ENCODE data around the gene PRSS2. TPM values are rescaled to one million over a fixed set of nuclear protein-coding genes. Genes with fewer than 3 reads are reported as not detected.

PRSS2 gene
- total and polyA plus RNA-seq, 2 donors from 2014 or later, result not detected

DNA sequence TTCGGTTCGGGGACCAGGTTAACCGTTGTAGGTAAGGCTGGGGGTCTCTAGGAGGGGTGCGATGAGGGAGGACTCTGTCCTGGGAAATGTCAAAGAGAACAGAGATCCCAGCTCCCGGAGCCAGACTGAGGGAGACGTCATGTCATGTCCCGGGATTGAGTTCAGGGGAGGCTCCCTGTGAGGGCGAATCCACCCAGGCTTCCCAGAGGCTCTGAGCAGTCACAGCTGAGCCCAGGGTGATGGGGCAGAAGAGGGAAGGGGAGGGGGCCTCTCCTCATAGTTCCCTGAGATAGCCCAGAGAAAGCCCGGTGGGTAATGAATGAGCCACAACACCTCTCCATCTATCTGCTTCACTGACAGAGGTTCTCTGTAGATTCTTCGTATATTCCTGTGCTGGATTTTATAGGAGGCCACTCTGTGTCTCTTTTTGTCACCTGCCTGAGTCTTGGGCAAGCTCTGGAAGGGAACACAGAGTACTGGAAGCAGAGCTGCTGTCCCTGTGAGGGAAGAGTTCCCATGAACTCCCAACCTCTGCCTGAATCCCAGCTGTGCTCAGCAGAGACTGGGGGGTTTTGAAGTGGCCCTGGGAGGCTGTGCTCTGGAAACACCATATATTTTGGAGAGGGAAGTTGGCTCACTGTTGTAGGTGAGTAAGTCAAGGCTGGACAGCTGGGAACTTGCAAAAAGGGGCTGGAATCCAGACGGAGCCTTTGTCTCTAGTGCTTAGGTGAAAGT is 16.4 kb downstream of the PRSS2 start:
- Histone ChIP-seq H3K9me3 (ENCODE audit: control insufficient read depth in 2 of 3, insufficient read depth in 1 of 3, low read length in 3 of 3) (no peaks in the 10 kb centered on the region), H3K4me1 (ENCODE audit: control insufficient read depth in 2 of 3, insufficient read depth in 2 of 3, low read depth in 1 of 3, low read length in 3 of 3) (no peaks in the 10 kb centered on the region), H3K9ac (ENCODE audit: low read length in 3 of 3) (no peak overlapping the region), H3K27ac (ENCODE audit: low read depth in 2 of 2, low read length in 2 of 2) (no peak overlapping the region), H3K4me3 (ENCODE audit: low read length in 3 of 3) (no peak overlapping the region), H3K27me3 (ENCODE audit: control insufficient read depth, insufficient read depth, low read length) (no peaks in the 10 kb centered on the region), H3K36me3 (ENCODE audit: control insufficient read depth in 2 of 3, insufficient read depth in 3 of 3, low read length in 3 of 3) (no peaks in the 10 kb centered on the region)
- intact Hi-C loops (cut with DNase I), result no loop called here
- DNase-seq, result no peak
- FAIRE-seq, result no peak
- no peak for TF ChIP-seq CTCF (IDR thresholded peaks at IDR 0.05; ENCODE audit: borderline replicate concordance, extremely low read depth, insufficient read depth)

- H3K9ac ChIP-seq (ENCODE audit: low read length in 3 of 3), result no peak overlapping the region
- H3K27ac ChIP-seq (ENCODE audit: low read depth in 2 of 2, low read length in 2 of 2), result no peak overlapping the region
- FAIRE-seq (no peak), DNase-seq (no peak)
- H3K27me3 ChIP-seq (ENCODE audit: control insufficient read depth, insufficient read depth, low read length), result no peaks in the 10 kb centered on the region
- TF ChIP-seq CTCF (IDR thresholded peaks at IDR 0.05; ENCODE audit: borderline replicate concordance, extremely low read depth, insufficient read depth), result no peak
- no peaks in the 10 kb centered on the region for H3K4me1 ChIP-seq (ENCODE audit: control insufficient read depth in 2 of 3, insufficient read depth in 2 of 3, low read depth in 1 of 3, low read length in 3 of 3)
- H3K4me3 ChIP-seq (ENCODE audit: low read length in 3 of 3), result no peak overlapping the region
- no peaks in the 10 kb centered on the region for H3K9me3 ChIP-seq (ENCODE audit: control insufficient read depth in 2 of 3, insufficient read depth in 1 of 3, low read length in 3 of 3)
- H3K36me3 ChIP-seq (ENCODE audit: control insufficient read depth in 2 of 3, insufficient read depth in 3 of 3, low read length in 3 of 3), result no peaks in the 10 kb centered on the region
- intact Hi-C loops (cut with DNase I), result no loop called here
These were observed 17.0 kb downstream of the PRSS2 start for GRCh38 chr7:142787783-142788182.

GRCh38 chr7:142788303-142789289 is 17.8 kb downstream of the PRSS2 start:
- Histone ChIP-seq H3K4me1 (ENCODE audit: control insufficient read depth in 2 of 3, insufficient read depth in 2 of 3, low read depth in 1 of 3, low read length in 3 of 3) (no peaks in the 10 kb centered on the region), H3K27ac (ENCODE audit: low read depth in 2 of 2, low read length in 2 of 2) (no peak overlapping the region), H3K9ac (ENCODE audit: low read length in 3 of 3) (no peak overlapping the region), H3K27me3 (ENCODE audit: control insufficient read depth, insufficient read depth, low read length) (no peaks in the 10 kb centered on the region), H3K36me3 (ENCODE audit: control insufficient read depth in 2 of 3, insufficient read depth in 3 of 3, low read length in 3 of 3) (no peaks in the 10 kb centered on the region), H3K9me3 (ENCODE audit: control insufficient read depth in 2 of 3, insufficient read depth in 1 of 3, low read length in 3 of 3) (no peaks in the 10 kb centered on the region), H3K4me3 (ENCODE audit: low read length in 3 of 3) (no peak overlapping the region)
- DNase-seq (no peak), FAIRE-seq (no peak)
- TF ChIP-seq CTCF (IDR thresholded peaks at IDR 0.05; ENCODE audit: borderline replicate concordance, extremely low read depth, insufficient read depth), result no peak
- intact Hi-C loops (cut with DNase I), result no loop called here
